ENCODE measurements around the gene ORMDL2. TPM values are rescaled to one million over a fixed set of nuclear protein-coding genes. Genes with fewer than 3 reads are reported as not detected.
A peak's percentile ranks its signal among the peaks of the same experiment; 100 is the strongest.

The ORMDL2 gene
- total RNA-seq, 2 donors from 2014 or later: 59.3 to 93.3 TPM

DNA sequence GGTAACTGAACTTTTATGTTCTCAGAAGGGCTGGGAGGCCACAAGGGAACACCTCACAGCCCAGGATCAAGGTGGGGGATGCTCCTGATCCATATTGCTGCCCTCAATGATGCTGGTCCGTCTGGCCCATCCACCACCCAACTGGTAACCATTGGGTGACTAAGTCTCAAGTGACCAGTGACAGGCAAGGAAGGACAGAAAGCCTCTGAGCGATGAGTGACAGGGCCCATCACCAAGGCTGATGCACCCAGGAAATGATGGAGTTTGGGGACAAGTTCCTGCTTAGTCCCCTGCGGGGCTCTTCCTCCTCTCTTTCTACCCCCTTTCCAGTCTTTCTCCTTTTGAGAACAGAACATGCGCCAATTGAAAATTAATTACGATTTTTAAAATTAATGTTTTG is 27.5 kb downstream of the ORMDL2 start:
- TF ChIP-seq, protein P1, sequence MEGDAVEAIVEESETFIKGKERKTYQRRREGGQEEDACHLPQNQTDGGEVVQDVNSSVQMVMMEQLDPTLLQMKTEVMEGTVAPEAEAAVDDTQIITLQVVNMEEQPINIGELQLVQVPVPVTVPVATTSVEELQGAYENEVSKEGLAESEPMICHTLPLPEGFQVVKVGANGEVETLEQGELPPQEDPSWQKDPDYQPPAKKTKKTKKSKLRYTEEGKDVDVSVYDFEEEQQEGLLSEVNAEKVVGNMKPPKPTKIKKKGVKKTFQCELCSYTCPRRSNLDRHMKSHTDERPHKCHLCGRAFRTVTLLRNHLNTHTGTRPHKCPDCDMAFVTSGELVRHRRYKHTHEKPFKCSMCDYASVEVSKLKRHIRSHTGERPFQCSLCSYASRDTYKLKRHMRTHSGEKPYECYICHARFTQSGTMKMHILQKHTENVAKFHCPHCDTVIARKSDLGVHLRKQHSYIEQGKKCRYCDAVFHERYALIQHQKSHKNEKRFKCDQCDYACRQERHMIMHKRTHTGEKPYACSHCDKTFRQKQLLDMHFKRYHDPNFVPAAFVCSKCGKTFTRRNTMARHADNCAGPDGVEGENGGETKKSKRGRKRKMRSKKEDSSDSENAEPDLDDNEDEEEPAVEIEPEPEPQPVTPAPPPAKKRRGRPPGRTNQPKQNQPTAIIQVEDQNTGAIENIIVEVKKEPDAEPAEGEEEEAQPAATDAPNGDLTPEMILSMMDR (IDR thresholded peaks at IDR 0.05): no peak
- DNase-seq: no peak
- H3K4me3 ChIP-seq: no peak overlapping the region
- no peaks in the 10 kb centered on the region for H3K4me1 ChIP-seq
- no peaks in the 10 kb centered on the region for H3K9me3 ChIP-seq
- intact Hi-C loops (cut with DNase I): no loop called here
- no peak overlapping the region for H3K9ac ChIP-seq (ENCODE audit: low read depth in 2 of 2, low read length in 2 of 2)
- no peaks in the 10 kb centered on the region for H3K27me3 ChIP-seq
- no peaks in the 10 kb centered on the region for H3K36me3 ChIP-seq
- H3K27ac ChIP-seq: no peak overlapping the region

DNA sequence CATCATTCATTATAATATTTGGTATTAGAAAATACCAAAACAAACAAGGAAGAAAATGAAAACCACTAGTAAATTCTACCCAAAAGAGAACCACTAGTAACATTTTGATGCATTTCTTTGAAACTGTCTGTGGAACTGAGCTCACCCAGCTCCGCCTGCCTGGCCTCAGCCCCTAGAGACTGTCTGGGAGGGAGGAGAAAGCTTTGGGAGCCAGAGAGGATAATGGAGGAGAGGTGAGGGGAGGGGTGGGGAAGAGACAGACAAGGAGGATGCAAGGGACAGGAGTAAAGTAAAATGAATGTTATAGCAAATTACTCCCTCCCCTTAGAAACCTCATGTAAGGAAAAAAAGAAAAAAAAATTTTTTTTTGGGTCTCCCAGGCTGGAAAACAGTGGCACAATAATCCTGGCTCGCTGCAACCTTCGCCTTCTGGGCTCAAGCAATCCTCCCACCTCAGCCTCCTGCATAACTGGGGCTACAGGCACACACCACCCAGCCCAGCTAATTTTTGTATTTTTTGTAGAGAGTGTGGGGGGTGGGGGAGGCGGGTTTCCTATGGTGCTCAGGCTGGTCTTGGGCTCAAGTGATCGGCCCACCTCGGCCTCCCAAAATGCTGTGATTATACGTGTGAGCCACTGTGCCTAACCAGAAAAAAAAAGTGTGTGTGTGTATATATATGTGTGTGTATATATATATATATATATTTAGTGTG is 28.1 kb downstream of the ORMDL2 start:
- intact Hi-C loops (cut with DNase I): no loop called here
- DNase-seq: no peak
- Histone ChIP-seq H3K36me3 (no peaks in the 10 kb centered on the region), H3K27ac (no peak overlapping the region), H3K4me1 (no peaks in the 10 kb centered on the region), H3K27me3 (no peaks in the 10 kb centered on the region), H3K4me3 (no peak overlapping the region), H3K9ac (ENCODE audit: low read depth in 2 of 2, low read length in 2 of 2) (no peak overlapping the region), H3K9me3 (no peaks in the 10 kb centered on the region)
- TF ChIP-seq, protein P1 (IDR thresholded peaks at IDR 0.05): no peak

DNA sequence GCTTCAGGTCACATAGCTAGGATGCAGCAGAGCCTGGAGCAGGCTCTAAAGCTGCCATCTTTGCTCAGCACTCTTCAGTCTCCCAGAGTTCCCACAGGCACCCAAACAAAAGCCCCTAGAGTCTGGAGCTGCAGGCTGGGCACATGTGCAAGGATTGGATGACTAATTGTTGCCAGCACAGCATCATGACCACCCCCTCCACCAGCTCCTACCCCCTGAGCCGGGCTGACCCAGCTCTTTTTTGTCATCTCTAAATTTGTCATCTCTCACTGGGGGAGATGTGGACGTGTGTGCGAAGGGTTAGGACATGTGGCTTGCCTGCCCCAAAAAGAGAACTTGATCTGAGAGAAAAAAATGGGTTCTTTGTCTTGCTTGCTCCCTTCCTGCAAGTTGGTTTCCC is 29.2 kb downstream of the ORMDL2 start:
- no peaks in the 10 kb centered on the region for H3K9me3 ChIP-seq
- H3K27ac ChIP-seq: peak overlapping the region; percentile 58
- TF ChIP-seq, protein P1 (IDR thresholded peaks at IDR 0.05): no peak
- no peaks in the 10 kb centered on the region for H3K27me3 ChIP-seq
- no peak for DNase-seq
- no peak overlapping the region for H3K4me3 ChIP-seq
- no peaks in the 10 kb centered on the region for H3K36me3 ChIP-seq
- H3K4me1 ChIP-seq: no peaks in the 10 kb centered on the region
- intact Hi-C loops (cut with DNase I): no loop called here
- peak overlapping the region in 1 of 2 donors; percentile 16 for H3K9ac ChIP-seq (ENCODE audit: low read depth in 2 of 2, low read length in 2 of 2)

DNA sequence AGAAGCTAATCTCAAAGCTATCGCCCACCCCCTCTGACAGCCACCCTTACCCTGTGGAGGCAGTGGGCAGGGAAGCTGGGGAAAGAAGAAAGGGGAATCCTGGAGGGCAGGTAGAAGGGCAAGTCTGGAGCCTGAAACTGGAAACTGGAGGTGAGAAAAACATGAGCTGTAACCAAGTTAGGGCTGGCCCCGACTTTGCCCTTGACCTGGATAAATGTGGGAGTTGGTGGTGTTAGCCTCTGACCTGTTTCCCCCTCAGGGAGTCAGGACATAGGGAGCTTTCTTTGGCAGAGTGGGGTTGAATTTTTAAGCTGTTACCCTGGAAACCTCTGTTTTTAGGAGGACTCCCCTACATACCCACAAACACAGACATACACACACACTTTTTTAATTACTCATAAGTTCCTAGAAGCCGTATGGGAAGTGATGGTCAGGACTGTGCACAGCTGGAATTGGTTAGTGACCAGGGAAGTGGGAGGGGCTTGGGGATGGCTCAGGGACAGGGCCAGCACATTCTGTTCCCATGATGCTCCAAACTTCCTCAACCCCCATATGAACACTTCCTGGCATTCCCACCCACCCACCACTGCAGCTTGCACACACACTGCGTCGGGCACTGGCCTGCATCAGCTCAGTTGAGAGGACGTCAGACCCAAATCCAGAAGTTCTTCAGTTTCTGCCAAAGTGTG is 29.9 kb downstream of the ORMDL2 start:
- no peaks in the 10 kb centered on the region for H3K4me1 ChIP-seq
- no peaks in the 10 kb centered on the region for H3K36me3 ChIP-seq
- TF ChIP-seq, protein P1 (IDR thresholded peaks at IDR 0.05): no peak
- DNase-seq: peak; percentile 72
- H3K27ac ChIP-seq: peak overlapping the region; percentile 58
- H3K9me3 ChIP-seq: no peaks in the 10 kb centered on the region
- intact Hi-C loops (cut with DNase I): no loop called here
- peak overlapping the region; percentile 16 to 39 for H3K9ac ChIP-seq (ENCODE audit: low read depth in 2 of 2, low read length in 2 of 2)
- no peak overlapping the region for H3K4me3 ChIP-seq
- no peaks in the 10 kb centered on the region for H3K27me3 ChIP-seq

DNA sequence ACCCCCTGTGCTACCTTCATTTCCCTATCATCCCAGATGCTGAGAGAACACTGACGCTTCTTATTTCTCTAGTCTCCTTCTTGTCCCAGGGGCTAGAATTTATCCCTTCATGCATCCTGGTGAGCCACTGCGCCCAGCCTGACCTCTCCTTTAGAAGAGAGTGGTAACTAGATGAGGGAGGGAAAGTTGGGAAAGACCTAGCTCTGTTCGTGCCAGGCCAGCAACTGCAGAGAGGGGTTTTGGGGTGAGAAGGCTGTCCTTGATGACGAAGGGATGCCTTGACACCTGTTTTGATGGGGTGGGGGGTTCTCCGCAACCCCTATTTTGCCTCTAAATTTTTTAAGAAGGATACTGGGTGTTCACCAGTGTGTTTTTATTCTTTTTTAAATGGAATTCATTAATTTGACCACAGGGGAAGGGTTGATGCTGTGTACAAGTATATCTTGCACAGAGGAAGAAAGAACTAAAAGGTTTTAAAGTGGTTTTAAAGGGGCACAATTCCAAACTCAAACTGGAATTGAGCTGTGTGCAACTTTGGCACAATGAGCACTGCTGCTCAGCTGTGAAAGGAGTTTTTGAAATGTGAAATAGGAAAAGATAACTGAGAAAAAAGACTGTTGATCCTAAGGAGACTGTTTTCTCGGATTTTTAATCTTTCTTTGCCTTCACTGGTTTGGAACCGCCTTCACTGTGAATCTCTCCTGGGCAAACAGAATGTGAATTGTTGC is 31.9 kb downstream of the ORMDL2 start:
- Histone ChIP-seq H3K36me3 (no peaks in the 10 kb centered on the region), H3K27ac (no peak overlapping the region), H3K27me3 (no peaks in the 10 kb centered on the region), H3K9ac (ENCODE audit: low read depth in 2 of 2, low read length in 2 of 2) (no peak overlapping the region), H3K4me3 (no peak overlapping the region), H3K4me1 (no peaks in the 10 kb centered on the region), H3K9me3 (no peaks in the 10 kb centered on the region)
- TF ChIP-seq, protein P1 (IDR thresholded peaks at IDR 0.05): no peak
- intact Hi-C loops (cut with DNase I): no loop called here
- DNase-seq: no peak

Measured in colonic mucosa (tissue), 4 donors.